SK-N-SH treated with all-trans-retinoic acid at 6 μM for 48 hours (cell line): ENCODE measurements around the gene TANC1.

Source experiments
- ATAC-seq: fragments of 200-7000 bp; cut with Tn5 transposase; 3 replicates; pipeline ENCODE4 v1.9.1; 2020; ENCODE audit warnings: mild to moderate bottlenecking, moderate library complexity
- ARNTL ChIP-seq: fragments of 450-650 bp; formaldehyde crosslinking; IDR thresholded peaks from 2 replicates; pipeline ENCODE4 v1.5.0; 2020; ENCODE audit warnings: low read depth, mild to moderate bottlenecking, moderate library complexity, borderline replicate concordance
- BACH2 ChIP-seq: fragments of 250-450 bp; sonication (Bioruptor Pico); IDR thresholded peaks from 2 replicates; pipeline ENCODE4 v1.9.0; 2021; ENCODE audit warnings: mild to moderate bottlenecking, borderline replicate concordance
- CSDC2 ChIP-seq: fragments of 250-450 bp; sonication (Bioruptor Pico); IDR thresholded peaks from 2 replicates; pipeline ENCODE4 v1.5.0; 2020; ENCODE audit warnings: mild to moderate bottlenecking, moderate library complexity
- CSRNP3 ChIP-seq: fragments of 250-450 bp; sonication (Bioruptor Pico); IDR thresholded peaks from 2 replicates; pipeline ENCODE4 v1.5.1; 2021; ENCODE audit warnings: mild to moderate bottlenecking, moderate library complexity
- ESRRG ChIP-seq: fragments of 250-450 bp; sonication (Bioruptor Pico); IDR thresholded peaks from 2 replicates; pipeline ENCODE4 v1.6.1; 2021; ENCODE audit warnings: mild to moderate bottlenecking
- GLIS3 ChIP-seq: fragments of 250-450 bp; sonication (Bioruptor Pico); IDR thresholded peaks from 2 replicates; pipeline ENCODE4 v1.5.0; 2020; ENCODE audit warnings: mild to moderate bottlenecking, moderate library complexity
- ISL1 ChIP-seq: fragments of 250-450 bp; sonication (Bioruptor Pico); IDR thresholded peaks from 2 replicates; pipeline ENCODE4 v2.1.2; 2022; ENCODE audit warnings: mild to moderate bottlenecking, moderate library complexity
- PPARA ChIP-seq: fragments of 250-450 bp; sonication (Bioruptor Pico); IDR thresholded peaks from 2 replicates; pipeline ENCODE4 v1.5.0; 2020; ENCODE audit warnings: mild to moderate bottlenecking, borderline replicate concordance
- RARB ChIP-seq: fragments of 250-450 bp; sonication (Bioruptor Pico); IDR thresholded peaks from 2 replicates; pipeline ENCODE4 v1.8.0; 2021; ENCODE audit warnings: mild to moderate bottlenecking, moderate library complexity
- SNAI2 ChIP-seq: fragments of 250-450 bp; sonication (Bioruptor Pico); IDR thresholded peaks from 2 replicates; pipeline ENCODE4 v1.5.0; 2020; ENCODE audit warnings: mild to moderate bottlenecking, moderate library complexity
- TCF4 ChIP-seq: fragments of 250-450 bp; sonication (Bioruptor Pico); IDR thresholded peaks from 2 replicates; pipeline ENCODE4 v1.8.0; 2021; ENCODE audit warnings: mild to moderate bottlenecking, moderate library complexity, borderline replicate concordance
- ZC3H10 ChIP-seq: fragments of 250-450 bp; sonication (Bioruptor Pico); IDR thresholded peaks from 2 replicates; pipeline ENCODE4 v1.5.1; 2021; ENCODE audit warnings: mild to moderate bottlenecking, moderate library complexity
- ZFP3 ChIP-seq: fragments of 250-450 bp; sonication (Bioruptor Pico); IDR thresholded peaks from 2 replicates; pipeline ENCODE4 v1.5.0; 2020; ENCODE audit warnings: mild to moderate bottlenecking, moderate library complexity
- ZFP30 ChIP-seq: fragments of 450-650 bp; formaldehyde crosslinking; IDR thresholded peaks from 2 replicates; pipeline ENCODE4 v1.5.0; 2022; ENCODE audit warnings: mild to moderate bottlenecking, moderate library complexity
- ZNF565 ChIP-seq: fragments of 450-650 bp; formaldehyde crosslinking; conservative IDR thresholded peaks from 2 replicates; pipeline ENCODE4 v1.5.0; 2020; ENCODE audit warnings: low read depth, mild to moderate bottlenecking, moderate library complexity
- ZNF70 ChIP-seq: fragments of 450-650 bp; formaldehyde crosslinking; IDR thresholded peaks from 2 replicates; pipeline ENCODE4 v1.5.0; 2020; ENCODE audit warnings: mild to moderate bottlenecking, moderate library complexity
- ZNF8 ChIP-seq: fragments of 450-650 bp; formaldehyde crosslinking; IDR thresholded peaks from 2 replicates; pipeline ENCODE4 v1.5.0; 2020; ENCODE audit warnings: mild to moderate bottlenecking, moderate library complexity
- TF ChIP-seq, protein P1 (sequence below): fragments of 250-450 bp; sonication (Bioruptor Pico); IDR thresholded peaks from 2 replicates; pipeline ENCODE4 v1.8.0; 2020; ENCODE audit warnings: mild to moderate bottlenecking, moderate library complexity, borderline replicate concordance
- TF ChIP-seq, protein P2 (sequence below): fragments of 250-450 bp; sonication (Bioruptor Pico); IDR thresholded peaks from 2 replicates; pipeline ENCODE4 v1.5.0; 2020; ENCODE audit warnings: mild to moderate bottlenecking, moderate library complexity
- TF ChIP-seq, protein P3 (sequence below): fragments of 250-450 bp; sonication (Bioruptor Pico); IDR thresholded peaks from 2 replicates; pipeline ENCODE4 v1.5.1; 2020; ENCODE audit warnings: low read depth, mild to moderate bottlenecking, moderate library complexity

The TANC1 gene

DNA sequence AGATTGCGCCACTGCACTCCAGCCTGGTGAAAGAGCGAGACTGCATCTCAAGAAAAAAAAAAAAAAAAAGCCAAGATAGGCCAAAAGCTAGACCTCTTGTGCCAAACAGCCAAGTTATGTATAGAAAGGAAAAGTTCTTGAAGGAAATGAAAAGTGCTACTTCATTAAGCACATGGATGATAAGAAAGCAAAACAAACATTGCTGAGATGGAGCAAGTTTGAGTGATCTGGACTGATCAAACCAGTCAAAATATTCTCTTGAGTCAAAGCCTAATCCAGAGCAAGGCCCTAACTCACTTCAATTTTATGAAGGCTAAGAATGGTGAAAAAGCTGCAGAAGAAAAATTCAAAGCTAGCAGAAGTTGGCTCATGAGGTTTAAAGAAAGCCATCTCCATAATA lies 28.1 kb upstream of the TANC1 start (continued):
- TF ChIP-seq PPARA (CRISPR knock-in tag) = no peak
- TF ChIP-seq GLIS3 (CRISPR knock-in tag) = no peak
- no peak for TF ChIP-seq BACH2 (CRISPR knock-in tag)
- TF ChIP-seq ZFP30 = no peak
- no peak for TF ChIP-seq ESRRG (CRISPR knock-in tag)
- TF ChIP-seq ZFP3 = no peak
- no peak for TF ChIP-seq CSRNP3 (CRISPR knock-in tag)
- TF ChIP-seq ARNTL (CRISPR knock-in tag) = no peak

GRCh38 chr2:158943973-158944372 lies 24.5 kb upstream of the TANC1 start:
- no peak for ATAC-seq
- no peak for TF ChIP-seq ZNF565 (CRISPR knock-in tag)

- ATAC-seq = no peak
- TF ChIP-seq GLIS3 (CRISPR knock-in tag) (no peak), ISL1 (CRISPR knock-in tag) (no peak), RARB (CRISPR knock-in tag) (no peak), BACH2 (CRISPR knock-in tag) (no peak), PPARA (CRISPR knock-in tag) (no peak), ZNF70 (no peak), SNAI2 (no peak), ZC3H10 (CRISPR knock-in tag) (no peak)
- TF ChIP-seq, protein P1, sequence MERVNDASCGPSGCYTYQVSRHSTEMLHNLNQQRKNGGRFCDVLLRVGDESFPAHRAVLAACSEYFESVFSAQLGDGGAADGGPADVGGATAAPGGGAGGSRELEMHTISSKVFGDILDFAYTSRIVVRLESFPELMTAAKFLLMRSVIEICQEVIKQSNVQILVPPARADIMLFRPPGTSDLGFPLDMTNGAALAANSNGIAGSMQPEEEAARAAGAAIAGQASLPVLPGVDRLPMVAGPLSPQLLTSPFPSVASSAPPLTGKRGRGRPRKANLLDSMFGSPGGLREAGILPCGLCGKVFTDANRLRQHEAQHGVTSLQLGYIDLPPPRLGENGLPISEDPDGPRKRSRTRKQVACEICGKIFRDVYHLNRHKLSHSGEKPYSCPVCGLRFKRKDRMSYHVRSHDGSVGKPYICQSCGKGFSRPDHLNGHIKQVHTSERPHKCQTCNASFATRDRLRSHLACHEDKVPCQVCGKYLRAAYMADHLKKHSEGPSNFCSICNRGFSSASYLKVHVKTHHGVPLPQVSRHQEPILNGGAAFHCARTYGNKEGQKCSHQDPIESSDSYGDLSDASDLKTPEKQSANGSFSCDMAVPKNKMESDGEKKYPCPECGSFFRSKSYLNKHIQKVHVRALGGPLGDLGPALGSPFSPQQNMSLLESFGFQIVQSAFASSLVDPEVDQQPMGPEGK (CRISPR knock-in tag) = no peak
- TF ChIP-seq, protein P2, sequence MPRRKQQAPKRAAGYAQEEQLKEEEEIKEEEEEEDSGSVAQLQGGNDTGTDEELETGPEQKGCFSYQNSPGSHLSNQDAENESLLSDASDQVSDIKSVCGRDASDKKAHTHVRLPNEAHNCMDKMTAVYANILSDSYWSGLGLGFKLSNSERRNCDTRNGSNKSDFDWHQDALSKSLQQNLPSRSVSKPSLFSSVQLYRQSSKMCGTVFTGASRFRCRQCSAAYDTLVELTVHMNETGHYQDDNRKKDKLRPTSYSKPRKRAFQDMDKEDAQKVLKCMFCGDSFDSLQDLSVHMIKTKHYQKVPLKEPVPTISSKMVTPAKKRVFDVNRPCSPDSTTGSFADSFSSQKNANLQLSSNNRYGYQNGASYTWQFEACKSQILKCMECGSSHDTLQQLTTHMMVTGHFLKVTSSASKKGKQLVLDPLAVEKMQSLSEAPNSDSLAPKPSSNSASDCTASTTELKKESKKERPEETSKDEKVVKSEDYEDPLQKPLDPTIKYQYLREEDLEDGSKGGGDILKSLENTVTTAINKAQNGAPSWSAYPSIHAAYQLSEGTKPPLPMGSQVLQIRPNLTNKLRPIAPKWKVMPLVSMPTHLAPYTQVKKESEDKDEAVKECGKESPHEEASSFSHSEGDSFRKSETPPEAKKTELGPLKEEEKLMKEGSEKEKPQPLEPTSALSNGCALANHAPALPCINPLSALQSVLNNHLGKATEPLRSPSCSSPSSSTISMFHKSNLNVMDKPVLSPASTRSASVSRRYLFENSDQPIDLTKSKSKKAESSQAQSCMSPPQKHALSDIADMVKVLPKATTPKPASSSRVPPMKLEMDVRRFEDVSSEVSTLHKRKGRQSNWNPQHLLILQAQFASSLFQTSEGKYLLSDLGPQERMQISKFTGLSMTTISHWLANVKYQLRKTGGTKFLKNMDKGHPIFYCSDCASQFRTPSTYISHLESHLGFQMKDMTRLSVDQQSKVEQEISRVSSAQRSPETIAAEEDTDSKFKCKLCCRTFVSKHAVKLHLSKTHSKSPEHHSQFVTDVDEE (CRISPR knock-in tag) = no peak
- TF ChIP-seq, all 23 proteins: peak for 0
Measured at GRCh38 chr2:158948964-158949699, 19.3 kb upstream of the TANC1 start.

GRCh38 chr2:158953454-158953853 lies 15.0 kb upstream of the TANC1 start:
- ATAC-seq = peak; percentile 21; the same call in 2 of the 3 replicates
- TF ChIP-seq ARNTL (CRISPR knock-in tag) (no peak), CSRNP3 (CRISPR knock-in tag) (no peak), ZFP3 (no peak), PPARA (CRISPR knock-in tag) (no peak), ESRRG (CRISPR knock-in tag) (no peak), CSDC2 (CRISPR knock-in tag) (no peak), ZFP30 (no peak), BACH2 (CRISPR knock-in tag) (no peak), RARB (CRISPR knock-in tag) (no peak), TCF4 (CRISPR knock-in tag) (no peak), ZC3H10 (CRISPR knock-in tag) (no peak), ZNF8 (no peak)
- TF ChIP-seq, protein P1 (CRISPR knock-in tag) = no peak
- TF ChIP-seq, protein P2 (CRISPR knock-in tag) = no peak
- TF ChIP-seq, protein P3, sequence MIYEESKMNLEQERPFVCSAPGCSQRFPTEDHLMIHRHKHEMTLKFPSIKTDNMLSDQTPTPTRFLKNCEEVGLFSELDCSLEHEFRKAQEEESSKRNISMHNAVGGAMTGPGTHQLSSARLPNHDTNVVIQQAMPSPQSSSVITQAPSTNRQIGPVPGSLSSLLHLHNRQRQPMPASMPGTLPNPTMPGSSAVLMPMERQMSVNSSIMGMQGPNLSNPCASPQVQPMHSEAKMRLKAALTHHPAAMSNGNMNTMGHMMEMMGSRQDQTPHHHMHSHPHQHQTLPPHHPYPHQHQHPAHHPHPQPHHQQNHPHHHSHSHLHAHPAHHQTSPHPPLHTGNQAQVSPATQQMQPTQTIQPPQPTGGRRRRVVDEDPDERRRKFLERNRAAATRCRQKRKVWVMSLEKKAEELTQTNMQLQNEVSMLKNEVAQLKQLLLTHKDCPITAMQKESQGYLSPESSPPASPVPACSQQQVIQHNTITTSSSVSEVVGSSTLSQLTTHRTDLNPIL = no peak
